Mesenteric fat pad (tissue), 1 donor: ENCODE measurements around the gene GNAL. TPM values are rescaled to one million over a fixed set of nuclear protein-coding genes. Genes with fewer than 3 reads are reported as not detected.
"Not testable (repeated sequence)": the region's sequence is repeated elsewhere in the genome, so short reads cannot be mapped to it uniquely, and the experiment has no call there.

ENCODE experiments used
- DNase-seq: peaks from one replicate; pipeline ENCODE4 v3.0.0-alpha.2; 2020; ENCODE audit warnings: low spot score
- microRNA-seq: library from miRNA; unstranded; fragments of <30 nt; microRNA quantifications from one replicate; pipeline ENCODE4 v1.2.0, GENCODE V29; 2020; ENCODE audit warnings: borderline number of aligned reads
- total RNA-seq: library from RNA; stranded (reverse); fragmentation: NEBNext Ultra II Directional; extraction: Animal tissue kit (Norgen Biotek cat#: 25700); gene quantifications from one replicate; pipeline ENCODE4 v1.2.1, GENCODE V29; 2021
- donor health status: DM: yes; HTN: yes; CAD: no.

Gene GNAL
- total RNA-seq, 1 donor from 2014 or later = 7.4 TPM

DNA sequence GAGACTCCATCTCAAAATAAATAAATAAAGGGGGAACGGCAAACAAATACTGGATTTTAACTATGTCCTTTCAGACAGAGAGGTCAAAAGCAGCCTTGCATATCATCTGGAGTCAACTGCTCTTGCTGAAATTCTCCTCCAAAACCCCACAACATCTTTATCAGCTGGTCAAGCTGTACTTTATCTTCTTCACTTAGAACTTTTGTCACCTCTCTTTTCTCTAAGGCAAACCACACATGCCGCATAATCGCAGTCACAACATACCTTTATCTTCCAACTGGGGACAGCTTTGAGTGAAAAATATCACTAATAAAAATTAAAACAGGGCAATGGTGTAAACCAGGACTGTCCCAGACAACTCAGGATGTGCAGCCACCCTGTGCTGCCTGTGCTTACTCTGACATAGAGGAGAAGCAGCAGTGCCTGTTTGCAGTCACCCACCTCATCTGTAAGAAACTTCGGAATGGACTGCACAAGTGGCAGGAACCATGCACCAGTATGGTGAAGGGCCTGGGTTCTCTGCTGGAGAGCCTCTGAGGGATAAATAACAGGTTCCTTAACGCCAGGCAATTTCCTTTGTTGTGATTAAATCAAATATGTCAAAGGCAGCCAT is 212.9 kb downstream of the GNAL start:
- no peak for DNase-seq

DNA sequence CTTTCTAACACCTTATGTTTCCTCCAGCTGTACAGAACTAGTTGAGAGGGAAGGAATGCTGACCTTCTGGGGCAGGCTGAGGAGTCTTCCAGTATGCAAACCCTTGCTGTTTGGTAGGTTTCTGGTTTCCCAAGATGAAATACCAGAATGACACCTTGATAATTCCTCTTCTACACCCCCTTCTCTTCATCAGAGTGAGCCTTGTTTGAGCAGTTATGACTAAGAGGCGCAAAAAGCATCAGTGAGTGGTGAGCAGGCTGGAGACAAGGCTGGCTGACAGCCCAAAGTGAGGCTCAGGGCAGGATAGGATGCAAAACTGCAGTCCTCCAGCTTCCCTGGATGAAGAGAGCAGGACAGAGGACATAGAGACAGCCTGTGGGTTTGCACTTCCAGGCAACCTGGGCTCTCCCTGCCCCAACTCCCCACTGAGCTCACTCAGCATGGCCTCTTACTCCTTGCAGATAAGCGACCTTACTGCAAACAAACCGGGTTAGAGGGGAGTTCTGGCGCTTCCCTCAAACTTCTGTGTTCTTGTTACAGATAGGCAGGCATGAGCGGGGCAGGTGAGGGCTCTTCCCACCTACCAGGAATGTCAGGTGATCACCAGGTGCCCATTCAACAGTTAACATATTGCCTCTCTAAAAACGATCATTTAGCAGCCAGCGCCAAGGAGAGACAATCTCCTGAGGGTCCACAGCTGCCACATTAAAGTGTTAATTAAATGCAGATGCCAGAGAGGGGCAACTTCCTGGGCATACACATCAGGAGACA is 213.6 kb downstream of the GNAL start:
- no peak for DNase-seq

DNA sequence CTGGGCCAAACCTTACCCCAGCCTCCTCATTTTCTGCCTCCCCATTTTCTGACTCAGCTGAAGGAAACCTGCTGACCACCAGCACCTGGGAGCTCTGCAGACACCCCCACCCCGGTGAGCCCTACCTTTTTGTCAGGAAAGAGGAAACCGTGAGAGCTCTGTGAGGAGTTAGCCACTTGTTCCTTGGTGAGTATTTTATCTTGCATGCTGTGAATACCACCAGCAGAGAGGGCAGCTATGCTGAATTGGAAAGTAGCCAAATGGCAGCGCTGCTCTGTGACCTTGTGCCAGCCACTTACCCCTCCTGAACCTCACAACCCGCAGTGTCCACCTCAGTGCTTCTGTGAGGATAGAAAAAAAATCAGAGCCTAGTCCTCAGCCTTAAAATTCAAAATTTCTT is 216.5 kb downstream of the GNAL start:
- no peak for DNase-seq

DNA sequence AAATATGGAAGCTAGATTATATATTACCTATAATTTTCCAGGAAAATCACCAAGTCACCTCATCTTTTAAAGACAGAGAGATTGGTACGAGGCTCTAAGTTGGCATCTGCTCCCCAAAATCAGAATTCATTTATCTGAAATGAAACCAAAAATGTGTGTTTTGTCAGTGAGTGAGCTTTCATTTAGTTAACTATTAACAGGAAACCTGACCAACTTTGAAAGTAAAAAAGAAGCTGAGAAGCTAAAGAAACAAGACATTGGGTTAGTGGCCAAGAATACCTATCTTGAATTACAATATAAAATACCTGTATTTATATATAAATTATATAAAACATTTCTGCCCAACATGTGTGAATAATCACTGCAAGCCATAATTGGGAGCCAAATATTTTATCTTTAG is 217.1 kb downstream of the GNAL start:
- no peak for DNase-seq

DNA sequence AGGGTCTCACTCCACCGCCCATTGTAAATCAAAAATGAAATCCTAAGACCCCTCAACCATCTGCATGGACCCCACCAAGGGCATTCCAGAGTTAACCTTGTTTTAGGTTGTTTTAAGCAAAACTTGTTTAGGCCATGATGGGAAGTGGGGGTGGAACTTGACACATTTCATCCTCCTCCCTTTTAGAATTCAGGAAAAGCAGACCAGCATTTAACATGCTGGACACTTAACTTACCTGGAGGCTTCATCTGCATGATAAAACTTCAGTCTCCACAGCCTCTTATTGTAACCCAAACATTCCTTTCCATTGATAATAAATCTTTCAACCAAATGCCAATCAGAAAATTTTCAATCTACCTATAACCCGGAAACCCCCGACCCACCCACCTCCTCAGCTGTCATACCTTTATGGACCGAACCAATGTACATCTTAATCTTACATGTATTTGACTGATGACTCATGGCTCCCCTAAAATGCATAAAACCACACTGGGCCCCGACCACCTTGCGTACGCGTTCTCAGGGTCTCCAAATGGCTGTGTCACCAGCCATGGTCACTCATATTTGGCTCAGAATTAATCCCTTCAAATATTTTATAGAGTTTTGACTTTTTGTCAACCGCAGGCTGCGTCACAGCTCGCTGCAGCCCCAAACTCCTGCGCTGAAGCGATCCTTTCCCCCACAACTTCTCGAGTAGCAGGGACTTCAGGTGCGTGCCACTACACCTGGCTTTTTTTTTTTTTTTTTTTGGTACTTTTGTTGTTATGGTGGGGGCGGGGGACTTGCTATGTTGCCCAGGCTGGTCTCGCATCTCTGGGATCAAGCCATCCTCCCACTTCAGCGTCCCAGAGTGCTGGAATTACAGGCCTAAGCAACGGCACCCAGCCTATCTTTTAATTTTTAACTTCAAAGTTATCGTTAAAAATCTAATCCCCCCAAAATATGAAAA is 218.1 kb downstream of the GNAL start:
- DNase-seq = no peak

DNA sequence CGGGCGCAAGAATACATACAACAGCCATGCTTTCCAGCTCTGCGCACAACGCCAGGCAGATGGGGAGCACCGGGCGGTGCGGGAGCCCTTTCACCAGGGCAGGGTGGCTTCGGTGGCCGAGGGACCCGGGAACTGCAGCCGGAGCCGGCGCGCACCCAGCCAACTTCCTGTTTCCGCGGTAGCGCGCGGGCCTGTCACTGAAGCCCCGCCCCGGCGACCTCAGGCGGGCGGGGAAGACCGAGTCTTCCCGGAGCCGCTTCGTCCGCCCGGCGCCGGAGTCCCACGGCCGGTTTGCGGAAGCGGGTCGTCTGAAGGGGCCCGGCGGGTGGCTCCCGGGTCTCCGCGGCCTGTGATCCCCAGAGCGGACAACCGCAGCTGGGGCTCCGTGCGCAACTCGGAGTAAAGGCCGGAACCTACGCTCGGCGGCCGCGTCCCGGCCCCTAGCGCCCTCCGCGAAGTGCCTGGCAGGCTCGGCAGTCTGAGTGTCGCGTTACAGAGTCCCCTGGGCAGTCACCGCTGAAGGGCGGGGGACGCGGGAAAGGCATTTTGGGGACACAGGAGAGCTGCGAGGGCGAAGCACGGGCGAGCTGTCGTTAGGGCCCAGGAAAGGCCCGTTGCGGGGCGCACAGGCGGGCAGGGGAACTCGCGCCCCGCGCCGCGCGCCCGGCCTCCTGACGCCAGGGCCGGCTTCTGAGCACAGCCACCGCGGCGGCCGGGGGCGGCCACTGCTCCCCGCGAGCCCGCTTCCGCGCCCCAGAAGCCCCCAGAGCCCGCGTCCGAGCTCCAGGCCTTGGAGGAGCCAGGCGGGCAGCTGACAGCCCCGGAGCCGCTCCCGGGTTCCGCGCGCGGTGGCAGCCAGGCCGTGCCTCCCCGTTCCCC is 219.4 kb downstream of the GNAL start, which contains the start of gene MPPE1:
Gene MPPE1 (minus strand): TSS at position 136 of the 879 bp plus-strand sequence. CDS start 11,053 bp downstream, outside the sequence.
- DNase-seq = peak; percentile 97

DNA sequence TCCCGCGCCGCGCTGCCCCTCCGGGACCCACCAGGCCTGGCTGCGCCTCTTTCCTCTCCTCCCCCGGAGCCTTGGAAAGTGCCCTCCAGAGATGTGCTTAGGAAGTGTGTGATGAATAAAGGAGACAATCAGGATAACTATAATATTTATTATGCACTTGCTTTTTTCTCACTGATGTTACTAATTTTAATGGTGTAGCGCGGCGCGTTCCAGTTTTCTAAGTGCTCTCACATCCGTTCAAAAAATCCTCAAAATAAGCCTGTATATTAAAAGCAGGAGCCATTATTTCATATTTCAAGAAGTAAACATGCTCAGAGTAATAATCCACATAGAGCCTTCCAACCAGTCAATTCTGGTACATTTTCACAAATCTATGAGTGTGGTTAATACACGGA is 220.0 kb downstream of the GNAL start:
- DNase-seq = no peak

DNA sequence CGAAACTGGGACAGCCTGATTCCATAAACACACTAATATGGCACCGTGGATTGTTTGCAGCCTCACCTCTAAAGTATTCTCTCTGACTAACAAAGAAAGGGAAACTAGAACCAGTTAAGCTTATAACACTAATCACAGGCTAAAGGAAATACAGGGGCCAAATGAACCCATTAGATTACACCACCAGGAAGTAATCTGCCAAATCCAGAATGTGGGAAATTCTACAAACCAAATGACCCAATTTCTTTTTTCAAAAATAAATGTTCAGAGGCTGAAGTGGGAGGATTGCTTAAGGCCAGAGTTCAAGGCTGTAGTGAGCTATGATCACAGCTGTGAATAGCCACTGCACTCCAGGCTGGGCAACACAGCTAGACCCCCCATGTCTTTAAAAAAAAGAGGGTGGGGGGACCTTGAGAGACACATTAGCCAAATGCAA is 220.5 kb downstream of the GNAL start:
- no peak for DNase-seq

DNA sequence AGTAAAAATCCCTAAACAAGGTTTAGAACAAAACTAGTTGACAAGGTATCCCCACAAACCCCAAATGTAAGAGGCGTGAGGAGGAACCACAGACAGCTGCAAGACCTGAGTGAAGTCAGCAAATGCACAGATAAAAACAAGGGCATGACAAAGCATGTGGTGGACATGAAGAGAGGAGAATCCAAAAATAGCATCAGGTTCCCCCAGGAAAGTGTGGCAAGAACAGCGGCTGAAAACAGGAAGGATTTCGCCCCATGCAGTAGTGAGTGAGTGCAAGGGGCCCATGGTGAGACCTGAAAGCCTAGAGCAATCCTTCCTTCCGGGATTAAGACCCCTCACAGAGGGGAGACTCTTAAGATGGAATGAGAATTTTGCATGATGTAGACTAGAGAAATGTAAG is 227.8 kb downstream of the GNAL start:
- DNase-seq = not testable (repeated sequence)

DNA sequence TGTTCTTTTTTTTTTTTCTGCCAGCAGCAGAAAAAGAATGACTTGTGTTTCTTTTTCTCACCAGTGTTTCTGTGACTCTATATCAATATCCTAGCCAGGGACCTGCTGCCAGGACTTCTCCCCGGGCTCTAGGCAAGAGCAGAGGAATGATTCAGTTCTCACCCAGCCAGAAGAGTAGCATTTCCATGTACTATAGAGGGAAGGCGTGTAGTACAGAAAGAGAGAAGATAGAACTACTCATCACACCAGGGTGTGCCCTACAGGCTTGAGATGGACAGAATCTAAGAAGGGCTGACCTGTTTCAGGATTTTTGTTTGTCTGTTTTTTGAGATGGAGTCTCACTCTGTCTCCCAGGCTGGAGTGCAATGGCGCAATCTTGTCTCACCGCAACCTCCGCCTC is 230.5 kb downstream of the GNAL start:
- not testable (repeated sequence) for DNase-seq

DNA sequence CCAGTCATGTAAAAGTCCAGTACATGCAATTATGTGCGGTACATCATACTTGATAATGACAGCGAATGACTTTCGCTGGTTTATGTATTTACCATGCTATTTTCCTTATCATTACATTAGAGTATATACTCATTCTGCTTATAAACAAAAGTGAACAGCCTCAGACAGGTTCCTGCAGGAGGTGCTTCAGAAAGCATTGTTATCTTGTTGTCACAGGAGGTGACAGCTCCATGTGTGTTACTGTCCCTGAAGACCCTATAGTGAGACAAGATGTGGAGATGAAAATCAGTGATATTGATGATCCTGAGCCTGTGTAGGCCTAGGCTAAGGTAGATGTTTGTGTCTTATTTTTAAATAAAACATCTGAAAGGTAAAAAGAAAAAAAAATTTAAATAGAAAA is 234.4 kb downstream of the GNAL start:
- no peak for DNase-seq

DNA sequence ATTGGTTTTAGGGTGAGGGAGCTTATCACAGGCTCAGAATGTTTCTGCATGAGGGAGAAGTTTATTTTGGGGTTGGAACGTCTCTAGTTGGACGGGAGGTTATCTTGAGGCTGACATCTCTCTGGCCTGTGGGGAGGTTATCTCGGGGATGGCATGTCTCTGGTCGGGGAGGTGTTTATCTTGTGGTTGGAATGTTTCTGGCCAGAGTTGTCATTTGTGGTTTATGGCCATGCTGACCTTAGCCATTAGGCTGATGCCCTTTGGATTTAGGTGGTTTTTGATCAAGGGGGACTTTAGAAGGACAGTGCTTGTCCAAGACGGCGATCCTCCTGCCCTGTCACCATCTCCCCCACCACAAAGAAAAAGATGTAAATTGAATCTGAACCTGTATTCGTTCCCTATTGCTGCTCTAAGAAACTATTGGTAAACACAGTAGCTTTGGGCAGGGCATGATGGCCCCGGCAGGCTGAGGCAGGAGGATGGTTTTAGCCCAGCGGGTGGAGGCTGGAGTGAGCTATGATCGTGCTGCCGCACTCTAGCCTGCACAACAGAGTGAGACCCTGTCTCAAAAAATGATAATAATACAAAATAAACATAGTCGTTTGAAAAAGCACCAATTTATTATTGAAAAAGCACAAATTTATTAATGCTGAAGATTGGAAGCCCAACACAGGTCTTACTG is 236.9 kb downstream of the GNAL start:
- DNase-seq = no peak

DNA sequence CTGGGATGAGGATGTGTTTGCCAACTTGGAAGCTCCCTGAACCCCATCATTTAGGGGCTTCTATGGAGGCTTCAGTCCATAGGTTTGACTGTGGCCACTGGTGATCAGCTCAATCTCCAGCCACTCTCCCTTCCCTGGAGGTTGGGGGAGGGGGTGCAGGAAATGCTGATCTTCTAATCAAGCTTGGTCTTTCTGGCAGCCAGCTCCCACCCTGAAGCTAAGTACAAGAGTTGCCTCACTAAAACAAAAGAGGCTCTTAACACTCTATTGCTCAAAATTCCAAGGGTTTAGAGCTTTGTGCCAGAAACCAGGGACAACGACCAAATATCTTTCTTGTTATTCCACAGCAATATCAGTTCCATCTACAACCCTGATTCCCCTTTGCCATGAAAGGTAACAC is 238.4 kb downstream of the GNAL start:
- no peak for DNase-seq

DNA sequence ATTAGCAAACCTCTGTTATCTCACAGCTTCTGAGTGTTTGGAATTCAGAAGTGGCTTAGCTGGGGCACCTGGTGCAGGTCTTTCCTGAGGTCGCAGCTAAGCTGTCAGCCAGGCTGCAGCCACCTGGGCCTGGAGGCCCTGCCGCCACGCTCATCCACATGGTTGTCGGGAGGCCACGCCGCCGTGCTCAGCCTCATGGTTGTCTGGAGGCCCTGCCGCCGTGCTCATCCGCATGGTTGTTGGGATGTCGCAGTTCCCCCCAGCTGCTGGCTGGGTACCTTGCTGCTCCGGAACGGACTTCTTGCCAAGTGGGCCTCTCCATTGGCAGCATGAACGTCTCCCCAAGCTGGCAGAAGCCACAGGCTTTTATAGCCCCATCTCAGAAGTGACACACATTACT is 243.3 kb downstream of the GNAL start:
- DNase-seq = no peak

Small RNAs within 50 kb of the gene (microRNA-seq; reads per million reads assigned to microRNA genes)
- gene MIR7153 = not detected

Other genes with a start within 250 kb of the GNAL start
- gene SLC35G4, start 79.7 kb upstream of the GNAL start, total RNA-seq = not detected
- 43.9 TPM for gene CHMP1B, start 162.1 kb downstream of the GNAL start, total RNA-seq
- gene MPPE1, start 219.1 kb downstream of the GNAL start, total RNA-seq = 30.5 TPM